GM19025 (cell line): ENCODE measurements around the gene AQP5.

Experiments
- ATAC-seq: cut with Tn5 transposase; IDR thresholded peaks from one replicate; pipeline ENCODE4 v1.9.1; 2021; ENCODE audit warnings: mild to moderate bottlenecking, low read depth, moderate library complexity; ENCODE audit not compliant: unreplicated experiment

Gene AQP5

DNA sequence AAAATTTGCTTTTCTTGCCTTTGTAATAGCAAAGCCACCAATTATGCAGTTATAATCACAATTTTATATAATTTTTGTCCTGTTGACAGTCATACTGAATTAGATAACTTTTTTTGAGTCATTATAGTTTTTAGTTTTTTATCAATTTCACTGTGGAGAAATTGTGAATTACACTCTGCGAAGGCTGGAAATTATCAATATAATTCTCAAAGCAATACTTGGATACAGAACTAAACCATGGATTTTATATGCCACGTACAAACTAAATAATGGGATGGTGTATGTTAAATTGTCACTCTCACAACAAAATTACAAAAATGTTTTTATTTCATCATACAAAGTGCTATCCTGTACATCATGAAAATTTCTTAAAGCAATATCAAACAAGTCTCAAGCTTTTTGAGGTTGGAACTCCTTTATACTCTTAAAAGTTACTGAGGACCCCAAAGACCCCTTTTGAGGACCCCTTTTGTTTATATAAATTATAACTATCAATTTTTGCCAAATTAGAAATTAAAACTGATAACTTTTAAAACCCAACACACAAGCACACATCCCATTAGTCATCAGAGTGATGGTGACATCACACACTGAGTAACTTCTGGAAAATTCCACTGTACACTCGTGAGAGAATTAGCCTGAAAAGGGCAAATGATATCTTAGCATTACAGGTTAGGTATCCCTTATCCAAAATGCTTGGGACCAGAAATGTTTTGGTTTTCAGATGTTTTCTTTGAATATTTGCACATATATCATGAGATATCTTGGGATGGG lies 31.0 kb upstream of the AQP5 start:
- no peak for ATAC-seq

DNA sequence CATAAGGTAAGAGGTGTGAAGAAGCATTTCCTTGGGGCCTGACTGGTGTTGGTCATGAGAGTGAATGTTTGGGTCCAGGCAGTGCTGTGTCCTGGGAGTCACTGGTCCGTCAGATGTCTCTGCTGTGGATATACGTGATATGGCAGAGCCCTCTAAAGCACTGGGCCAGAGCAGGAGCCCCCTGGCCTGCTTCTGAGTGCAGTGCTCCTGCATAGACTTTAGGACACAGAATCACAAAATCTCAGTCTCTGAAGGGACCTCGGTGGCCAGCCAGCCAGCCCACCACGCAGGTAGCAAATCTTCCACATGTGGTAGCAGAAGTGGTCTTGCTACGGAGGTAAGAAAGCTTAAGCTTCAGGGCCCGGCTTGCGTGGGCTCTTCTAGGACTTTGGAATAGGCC lies 29.6 kb upstream of the AQP5 start:
- no peak for ATAC-seq

DNA sequence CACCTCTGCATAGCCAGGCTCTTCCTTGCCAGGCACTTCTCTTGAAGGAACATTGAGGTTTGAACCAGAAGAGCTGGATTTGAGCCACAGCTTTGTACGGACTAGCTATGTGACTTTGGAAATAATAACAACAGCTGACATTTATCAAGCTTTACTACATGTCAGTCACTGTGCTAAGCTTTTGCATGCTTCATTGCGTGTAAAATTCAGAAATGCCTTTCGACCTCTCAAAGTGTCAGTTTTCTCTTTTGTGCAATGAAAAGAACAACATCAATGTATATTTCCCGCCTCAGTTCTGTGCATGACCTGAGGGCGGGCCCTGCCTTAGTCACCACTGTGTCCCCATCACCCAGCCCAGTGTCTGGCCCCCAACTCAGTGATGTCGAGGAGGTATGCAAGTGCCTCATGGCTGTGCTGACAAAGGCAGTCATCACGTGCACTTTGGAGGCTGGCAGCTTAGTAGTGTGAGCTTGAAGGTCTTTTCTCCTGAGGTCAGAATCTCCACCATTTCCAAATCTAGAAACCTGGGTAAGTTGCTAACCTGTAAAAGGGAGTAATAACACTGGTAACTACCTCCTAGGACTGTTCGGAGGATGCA lies 29.0 kb upstream of the AQP5 start:
- no peak for ATAC-seq

DNA sequence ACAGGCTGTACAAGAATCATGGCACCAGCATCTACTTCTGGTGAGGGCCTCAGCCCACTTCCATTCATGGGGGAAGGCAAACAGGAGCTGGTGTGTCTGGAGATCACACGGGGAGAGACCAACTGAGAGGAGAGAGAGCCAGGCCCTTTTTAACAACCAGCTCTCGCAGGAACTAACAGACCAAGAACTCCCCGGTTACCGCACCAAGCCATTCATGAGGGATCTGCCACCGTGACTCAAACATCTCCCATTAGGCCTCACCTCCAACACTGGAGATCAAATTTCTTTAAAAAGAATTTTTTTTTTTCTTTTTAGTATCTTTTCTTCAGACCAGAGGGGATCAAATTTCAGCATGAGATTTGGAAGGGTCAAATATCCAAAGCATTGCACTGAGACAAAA lies 27.9 kb upstream of the AQP5 start:
- no peak for ATAC-seq

DNA sequence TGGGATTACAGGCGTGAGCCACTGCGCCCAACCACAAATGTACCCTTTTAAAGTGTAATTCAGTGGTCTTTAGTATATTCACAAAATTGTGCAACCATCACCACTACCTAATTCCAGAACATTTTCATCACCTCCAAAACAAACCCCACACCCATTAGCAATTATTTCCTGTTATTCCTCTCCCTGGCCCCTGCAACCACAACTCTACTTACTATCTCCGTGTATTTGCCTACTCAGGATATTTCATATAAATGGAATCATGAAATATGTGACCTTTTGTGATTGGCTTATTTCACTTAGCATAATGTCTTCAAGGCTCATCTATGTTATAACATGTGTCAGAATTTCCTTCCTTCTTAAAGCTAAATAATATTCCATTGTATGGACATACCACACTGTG lies 27.2 kb upstream of the AQP5 start:
- no peak for ATAC-seq

DNA sequence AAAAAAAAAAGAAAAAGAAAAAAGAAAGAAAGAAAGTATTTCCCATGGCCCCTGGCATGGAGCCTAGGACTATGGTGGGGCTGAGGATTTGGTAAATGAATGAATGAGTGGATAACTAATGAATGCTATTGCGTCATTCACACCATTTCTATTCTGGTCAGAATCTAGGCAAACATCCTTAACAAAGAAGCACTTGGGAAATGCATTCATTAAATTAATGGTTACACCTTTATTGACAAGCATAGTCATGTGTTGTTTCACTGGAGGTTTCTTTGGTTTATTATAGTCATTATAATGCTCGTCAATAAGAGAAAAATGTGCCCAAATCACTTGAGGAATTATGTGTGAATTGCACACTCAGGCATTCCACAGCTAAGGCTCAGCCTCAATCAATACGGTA lies 24.7 kb upstream of the AQP5 start:
- no peak for ATAC-seq

DNA sequence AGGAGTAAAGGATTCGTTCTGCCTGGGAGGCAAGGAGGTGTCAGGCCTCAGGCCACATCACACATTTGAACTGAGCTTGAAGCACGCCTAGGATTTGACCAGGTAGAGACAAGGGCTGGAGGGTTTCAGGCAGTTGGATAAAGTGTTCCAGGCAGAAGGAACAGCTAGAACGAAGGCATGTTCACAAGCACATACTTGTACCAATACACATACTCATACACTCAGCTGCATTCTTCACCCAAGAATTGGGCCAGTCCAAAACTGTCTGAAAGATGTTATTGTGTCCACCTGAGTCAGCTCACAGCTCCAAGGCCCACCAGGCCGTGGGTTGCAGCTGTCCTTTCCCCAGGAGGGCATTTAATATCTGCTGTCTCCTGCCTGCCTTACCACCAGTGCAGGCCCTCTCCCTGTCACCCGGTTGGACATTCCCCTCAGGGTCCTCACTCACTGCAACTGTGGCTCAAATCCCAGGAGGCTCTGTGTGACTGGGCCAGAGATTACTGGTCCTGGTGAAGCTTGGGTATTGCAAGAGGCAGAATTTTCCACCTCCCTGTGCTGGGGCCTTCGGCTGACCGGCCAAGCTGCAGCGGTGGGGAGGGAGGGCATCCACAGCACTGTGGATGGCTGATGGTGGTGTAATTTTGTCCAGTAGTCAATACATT lies 23.9 kb upstream of the AQP5 start:
- ATAC-seq = no peak

DNA sequence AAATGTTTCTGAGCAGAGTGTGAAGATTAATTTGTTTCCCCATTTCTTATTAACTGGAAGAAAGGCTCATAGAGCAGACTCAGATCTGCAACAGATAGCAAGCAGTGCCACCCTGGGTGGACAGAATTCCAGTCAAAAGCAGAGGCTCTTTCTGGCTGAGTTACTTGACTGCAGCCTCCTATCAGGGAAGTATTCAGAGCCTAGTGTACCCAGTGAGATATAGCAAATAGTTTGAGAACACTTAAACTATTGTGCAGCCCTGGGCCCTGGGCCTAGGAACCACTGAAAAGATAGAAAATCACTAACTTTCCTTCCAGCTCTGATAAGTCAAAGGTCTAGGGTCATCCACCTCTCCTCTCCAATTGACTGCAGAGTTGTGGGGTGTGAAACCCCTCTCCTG lies 22.4 kb upstream of the AQP5 start:
- no peak for ATAC-seq

DNA sequence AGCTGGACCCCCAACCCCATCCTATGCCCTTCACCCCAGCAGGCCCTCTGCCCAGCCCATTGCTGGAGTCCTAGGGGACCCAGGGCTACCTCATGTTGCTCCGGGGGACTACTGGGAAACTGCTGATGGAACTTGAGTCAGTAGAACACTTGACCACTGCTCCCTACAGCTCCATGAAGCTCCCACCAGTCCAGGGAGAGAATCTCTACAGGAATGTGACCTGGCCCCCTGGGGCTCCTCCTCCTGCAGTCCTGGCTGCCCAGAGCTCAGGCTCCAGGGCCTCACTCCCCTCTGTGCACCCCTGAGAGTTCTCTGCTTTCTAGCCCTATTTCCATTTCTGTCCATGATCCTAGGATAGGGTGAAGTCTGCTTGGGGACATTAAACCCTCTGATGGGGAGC lies 22.0 kb upstream of the AQP5 start:
- no peak for ATAC-seq

DNA sequence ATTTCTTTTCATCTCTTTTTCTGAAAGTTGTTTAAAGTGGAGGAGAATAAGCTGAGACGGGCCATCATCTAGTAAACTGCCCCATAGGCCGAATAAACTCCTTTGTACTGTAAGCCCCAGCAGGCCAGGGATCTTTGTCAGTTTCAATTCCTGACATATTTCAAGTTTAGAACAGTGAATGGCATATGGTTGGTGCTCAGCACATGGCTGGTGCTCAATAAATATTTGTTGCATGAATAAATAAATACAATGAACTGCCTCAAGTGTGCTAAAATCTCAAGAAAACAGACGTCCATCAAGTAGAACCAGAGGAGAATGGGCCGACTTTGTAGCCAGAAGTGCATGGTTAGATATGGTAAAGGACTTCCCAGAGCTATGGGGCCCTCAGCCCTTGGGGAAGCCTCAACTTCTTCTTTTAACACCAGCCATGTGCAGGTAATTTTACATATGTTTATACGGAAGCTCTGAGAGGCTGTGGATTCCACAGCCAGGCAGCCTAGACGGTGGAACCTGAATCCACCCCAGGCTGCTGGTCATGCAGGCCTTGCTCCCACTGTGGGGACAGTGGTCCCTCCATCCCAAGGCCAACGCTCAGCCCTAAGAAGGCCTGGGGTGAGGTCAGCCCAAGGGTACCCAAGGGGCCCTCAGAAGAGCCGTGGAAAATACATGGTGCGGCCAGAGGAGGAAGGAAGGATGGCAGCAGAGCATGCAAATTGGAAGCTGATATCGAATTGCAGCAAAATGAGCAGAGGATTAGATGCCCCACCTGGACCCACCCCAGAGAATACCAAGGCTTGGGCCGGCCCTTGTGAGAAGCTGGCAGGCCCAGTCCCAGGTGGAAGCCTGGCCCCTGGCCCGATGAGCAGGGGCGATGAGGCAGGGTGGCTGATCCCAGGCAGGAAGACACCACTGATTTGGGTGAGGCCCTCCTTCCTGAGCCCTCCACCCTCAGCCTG lies 19.8 kb upstream of the AQP5 start:
- ATAC-seq = no peak

DNA sequence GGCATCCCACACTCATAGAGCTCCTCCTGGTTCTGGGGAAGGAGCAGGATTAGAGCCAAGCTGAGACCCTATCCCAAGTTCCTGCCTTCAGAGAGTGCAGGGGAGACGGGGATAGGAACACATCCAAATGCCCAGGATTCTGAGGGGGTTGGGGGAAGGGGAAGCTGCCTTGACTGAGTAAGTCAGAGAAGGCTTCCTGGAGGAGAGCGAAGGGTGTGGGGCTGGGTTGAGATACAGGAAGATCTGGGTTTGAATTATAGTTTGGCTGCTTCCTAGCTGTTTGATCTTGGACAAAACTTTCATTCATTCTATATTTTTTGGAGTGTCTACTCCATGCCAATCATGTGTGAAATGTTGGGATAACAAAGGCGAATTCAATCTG lies 19.2 kb upstream of the AQP5 start:
- no peak for ATAC-seq

DNA sequence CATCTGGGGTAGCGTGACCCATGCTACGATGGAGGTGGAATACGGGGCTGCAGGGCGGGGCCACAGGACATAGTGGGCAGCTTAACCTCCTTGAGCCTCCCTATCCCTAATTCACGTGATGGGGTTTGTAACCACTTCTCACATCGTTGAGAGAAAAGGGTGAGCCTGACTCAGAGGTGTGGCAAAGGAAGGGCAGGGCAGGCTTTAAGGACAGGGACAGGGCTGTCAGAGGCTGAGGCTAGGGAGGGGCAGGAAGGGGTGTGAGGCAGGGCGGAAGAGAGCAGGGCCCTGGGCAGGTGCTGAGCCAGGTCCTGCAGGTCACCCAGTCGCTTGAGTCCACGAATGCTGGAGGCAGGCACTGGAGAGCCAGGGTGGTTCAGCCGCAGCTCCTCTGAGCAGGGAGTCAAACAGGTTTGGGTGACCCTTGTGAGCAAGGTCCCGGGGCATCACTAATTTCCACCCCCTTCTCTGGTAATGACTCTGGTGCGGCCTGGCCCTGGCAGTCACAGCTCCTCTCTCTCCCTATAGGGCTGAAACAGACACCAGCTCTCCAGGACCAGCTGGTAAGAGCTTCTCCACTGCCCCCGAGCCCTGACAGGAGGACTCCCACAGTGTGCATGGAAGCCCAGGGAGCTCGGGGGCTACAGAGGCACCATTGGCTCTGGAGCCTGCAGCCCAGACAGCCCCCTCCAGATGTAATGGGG lies 18.6 kb upstream of the AQP5 start:
- no peak for ATAC-seq

DNA sequence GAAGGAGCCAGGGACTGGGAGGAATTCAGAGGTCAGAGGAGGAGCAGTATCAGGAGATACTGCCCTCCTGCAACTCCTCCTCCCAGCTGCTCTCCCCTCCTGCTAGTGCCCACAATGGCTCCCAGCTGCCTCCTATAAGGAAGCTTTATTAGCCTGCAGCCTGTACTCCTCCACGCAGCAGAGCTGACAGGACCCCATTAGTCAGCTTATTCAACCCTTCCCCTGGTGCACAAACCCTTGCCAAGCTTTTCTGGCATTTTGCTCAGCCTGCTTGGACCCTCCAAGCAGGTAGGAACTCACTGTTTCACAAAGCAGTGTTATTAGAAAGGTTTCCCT lies 18.1 kb upstream of the AQP5 start:
- no peak for ATAC-seq

DNA sequence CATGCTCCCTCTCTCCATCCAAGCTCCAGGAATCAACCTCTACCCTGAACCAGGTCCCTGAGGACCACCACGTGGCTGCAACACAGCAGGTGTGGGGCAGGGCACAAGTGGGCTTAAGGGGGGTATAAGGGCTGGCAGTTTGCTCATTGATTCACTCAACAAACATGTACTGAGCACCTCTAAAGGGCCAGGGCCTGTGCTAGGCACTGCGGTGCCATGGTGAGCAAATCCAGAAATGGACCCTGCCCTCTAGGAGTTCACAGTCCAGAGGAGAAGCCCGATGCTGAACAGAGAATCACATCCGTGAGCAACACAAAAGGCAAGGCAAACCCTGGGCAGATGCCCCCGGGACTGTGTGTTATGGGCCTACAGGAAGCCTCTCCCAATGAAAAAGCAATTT lies 17.6 kb upstream of the AQP5 start:
- no peak for ATAC-seq

DNA sequence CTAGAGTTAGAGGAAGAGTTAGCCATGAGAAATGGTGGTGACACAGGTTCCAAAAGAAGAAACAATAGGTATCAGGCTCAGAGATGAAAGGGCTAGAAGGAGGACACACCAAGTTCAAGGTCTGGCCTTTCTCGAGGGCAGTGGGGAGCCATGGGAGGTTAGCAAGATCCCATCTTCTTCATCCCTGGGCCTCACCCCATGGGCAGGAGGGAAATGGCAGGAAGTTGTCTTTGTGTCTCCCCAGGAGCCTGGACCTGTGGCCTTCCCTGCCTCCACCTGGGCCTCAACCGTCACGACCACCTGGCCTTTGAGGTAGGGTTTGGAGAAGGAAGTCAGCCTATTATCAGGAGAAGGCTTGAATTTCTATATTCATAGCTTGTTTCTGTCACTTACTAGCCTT lies 17.0 kb upstream of the AQP5 start:
- no peak for ATAC-seq

DNA sequence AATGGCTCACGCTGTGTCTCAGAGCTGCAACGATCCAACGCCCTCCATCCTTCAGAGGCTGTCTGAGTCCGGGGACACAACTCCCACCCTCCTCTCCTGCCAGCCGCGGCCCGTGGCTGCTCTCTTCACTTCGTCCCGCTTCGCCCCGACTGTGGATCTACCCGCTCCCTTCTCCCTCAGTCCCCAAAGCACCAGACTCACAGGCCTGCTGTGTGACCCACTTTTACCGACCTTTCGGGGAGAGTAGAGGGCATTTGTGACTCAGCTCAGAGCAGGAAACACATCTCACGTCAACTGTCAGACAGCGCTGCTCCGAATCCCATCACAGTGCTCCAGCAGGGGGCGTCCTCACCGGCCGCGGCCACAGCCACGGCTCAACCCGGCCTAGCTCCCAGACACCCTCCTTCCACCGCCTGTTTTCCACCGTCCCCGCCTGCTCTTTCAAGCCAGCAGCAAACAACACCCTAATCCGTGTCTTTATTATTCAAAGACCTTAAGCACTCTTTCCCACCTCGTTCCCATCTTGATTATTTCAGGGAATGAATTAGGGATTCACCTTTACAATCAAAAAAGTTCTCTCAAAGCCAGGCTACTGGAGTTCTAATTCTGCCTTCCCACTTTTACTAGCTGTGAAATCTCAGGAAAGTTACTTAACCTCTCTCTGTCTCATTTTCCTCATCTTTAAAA lies 16.1 kb upstream of the AQP5 start:
- ATAC-seq = no peak

DNA sequence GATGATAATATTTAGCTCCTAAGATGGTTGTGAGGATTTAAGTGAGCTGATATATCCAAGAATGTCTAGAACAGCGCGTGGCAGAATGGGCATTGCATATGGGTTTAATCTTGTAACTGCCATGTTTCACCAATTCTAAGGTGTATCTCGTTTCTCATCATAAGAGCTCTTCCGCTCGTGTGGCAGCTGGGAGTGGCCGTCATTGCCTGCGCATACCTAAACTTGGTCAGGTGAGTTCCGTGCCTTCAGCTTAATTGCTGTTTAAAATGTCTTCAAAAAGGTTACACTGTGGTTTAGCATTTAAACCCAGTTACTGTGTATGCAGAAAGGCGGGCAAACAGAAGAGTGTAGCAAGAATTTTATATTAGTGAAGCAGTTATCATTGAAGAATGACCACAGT lies 15.6 kb upstream of the AQP5 start:
- ATAC-seq = no peak

DNA sequence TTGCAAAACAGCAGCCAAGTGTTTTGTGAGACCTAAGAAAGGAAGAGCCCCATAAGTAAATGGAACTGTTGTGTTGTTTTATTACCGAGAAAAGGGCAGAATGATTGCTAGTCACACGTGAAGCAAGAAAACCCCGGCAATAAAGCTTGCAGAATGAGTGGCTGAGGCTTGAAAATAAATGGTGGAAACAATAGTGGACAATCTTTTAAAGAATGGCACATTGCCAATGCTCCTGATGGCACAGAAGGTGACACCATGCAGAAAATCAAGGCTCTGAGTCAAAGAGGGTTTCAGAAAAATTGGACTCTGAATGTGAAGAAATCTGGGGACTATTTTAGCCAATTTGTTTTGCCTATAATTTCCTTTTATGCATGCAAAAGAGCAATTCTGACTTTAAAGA lies 15.2 kb upstream of the AQP5 start:
- ATAC-seq = no peak

DNA sequence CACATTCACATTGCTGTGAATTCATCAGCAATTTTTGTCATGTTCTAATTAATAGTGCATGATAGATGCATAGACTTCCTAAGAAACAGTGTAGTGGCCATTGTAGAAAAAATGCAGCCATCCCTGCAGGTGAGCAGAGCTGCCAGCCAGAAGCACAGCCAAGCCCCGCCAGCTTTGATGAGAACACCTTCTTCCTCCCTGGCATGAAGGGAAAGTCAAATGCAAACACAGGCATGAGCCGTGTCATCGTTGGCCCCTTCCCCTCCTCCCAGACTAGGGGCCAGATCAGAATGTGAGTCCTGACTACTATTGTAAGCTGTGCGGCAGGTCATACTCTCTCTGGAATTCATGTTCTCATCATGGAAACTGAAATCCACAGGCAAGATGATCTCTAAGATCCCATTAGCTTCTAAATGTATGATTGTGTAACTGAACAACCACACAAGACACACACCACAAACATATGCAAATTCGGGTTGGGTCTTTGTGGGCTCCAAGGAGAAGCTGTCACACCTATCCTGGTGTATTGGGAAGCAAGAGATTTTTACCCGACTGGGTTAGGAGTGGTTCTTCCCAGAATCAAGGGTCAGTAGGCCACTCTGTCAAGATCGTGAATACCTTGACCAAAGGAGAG lies 14.0 kb upstream of the AQP5 start:
- no peak for ATAC-seq
